Measurements from ENCODE around the gene EXOC6B. TPM values are rescaled to one million over a fixed set of nuclear protein-coding genes. Genes with fewer than 3 reads are reported as not detected.

The EXOC6B gene
- total RNA-seq, 1 experiment from 2014 or later = 33.7 TPM

- Mint-ChIP-seq H3K4me1 (peaks cover 15% of the 10 kb centered on the region), H3K4me3 (no peak overlapping the region), H3K27ac (no peak overlapping the region), H3K36me3 (no peaks in the 10 kb centered on the region), H3K27me3 (ENCODE audit: low read depth) (no peaks in the 10 kb centered on the region), H3K9me3 (no peaks in the 10 kb centered on the region; the same call in 1 of the 2 replicates)
- ChIA-PET POLR2A (no interaction called here), CTCF (no interaction called here)
- TF ChIP-seq, protein P1, sequence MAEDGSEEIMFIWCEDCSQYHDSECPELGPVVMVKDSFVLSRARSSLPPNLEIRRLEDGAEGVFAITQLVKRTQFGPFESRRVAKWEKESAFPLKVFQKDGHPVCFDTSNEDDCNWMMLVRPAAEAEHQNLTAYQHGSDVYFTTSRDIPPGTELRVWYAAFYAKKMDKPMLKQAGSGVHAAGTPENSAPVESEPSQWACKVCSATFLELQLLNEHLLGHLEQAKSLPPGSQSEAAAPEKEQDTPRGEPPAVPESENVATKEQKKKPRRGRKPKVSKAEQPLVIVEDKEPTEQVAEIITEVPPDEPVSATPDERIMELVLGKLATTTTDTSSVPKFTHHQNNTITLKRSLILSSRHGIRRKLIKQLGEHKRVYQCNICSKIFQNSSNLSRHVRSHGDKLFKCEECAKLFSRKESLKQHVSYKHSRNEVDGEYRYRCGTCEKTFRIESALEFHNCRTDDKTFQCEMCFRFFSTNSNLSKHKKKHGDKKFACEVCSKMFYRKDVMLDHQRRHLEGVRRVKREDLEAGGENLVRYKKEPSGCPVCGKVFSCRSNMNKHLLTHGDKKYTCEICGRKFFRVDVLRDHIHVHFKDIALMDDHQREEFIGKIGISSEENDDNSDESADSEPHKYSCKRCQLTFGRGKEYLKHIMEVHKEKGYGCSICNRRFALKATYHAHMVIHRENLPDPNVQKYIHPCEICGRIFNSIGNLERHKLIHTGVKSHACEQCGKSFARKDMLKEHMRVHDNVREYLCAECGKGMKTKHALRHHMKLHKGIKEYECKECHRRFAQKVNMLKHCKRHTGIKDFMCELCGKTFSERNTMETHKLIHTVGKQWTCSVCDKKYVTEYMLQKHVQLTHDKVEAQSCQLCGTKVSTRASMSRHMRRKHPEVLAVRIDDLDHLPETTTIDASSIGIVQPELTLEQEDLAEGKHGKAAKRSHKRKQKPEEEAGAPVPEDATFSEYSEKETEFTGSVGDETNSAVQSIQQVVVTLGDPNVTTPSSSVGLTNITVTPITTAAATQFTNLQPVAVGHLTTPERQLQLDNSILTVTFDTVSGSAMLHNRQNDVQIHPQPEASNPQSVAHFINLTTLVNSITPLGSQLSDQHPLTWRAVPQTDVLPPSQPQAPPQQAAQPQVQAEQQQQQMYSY (CRISPR knock-in tag; IDR thresholded peaks at IDR 0.05) = no peak
- TF ChIP-seq, protein P2, sequence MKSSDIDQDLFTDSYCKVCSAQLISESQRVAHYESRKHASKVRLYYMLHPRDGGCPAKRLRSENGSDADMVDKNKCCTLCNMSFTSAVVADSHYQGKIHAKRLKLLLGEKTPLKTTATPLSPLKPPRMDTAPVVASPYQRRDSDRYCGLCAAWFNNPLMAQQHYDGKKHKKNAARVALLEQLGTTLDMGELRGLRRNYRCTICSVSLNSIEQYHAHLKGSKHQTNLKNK (CRISPR knock-in tag; IDR thresholded peaks at IDR 0.05) = no peak
- TF ChIP-seq NFATC4 (CRISPR knock-in tag; IDR thresholded peaks at IDR 0.05) = no peak
- no peak for TF ChIP-seq JUN (CRISPR knock-in tag; IDR thresholded peaks at IDR 0.05)
- no peak for DNase-seq (ENCODE audit: low spot score)
- ATAC-seq = no peak
These were observed 554.6 kb downstream of the EXOC6B start for GRCh38 chr2:72271276-72271614.

GRCh38 chr2:72270556-72271275, 555.1 kb downstream of the EXOC6B start:
- Mint-ChIP-seq H3K4me1 (peaks cover 10% of the 10 kb centered on the region), H3K9me3 (no peaks in the 10 kb centered on the region; the same call in 1 of the 2 replicates), H3K4me3 (no peak overlapping the region), H3K27me3 (ENCODE audit: low read depth) (no peaks in the 10 kb centered on the region), H3K36me3 (no peaks in the 10 kb centered on the region), H3K27ac (no peak overlapping the region)
- CTCF ChIA-PET = no interaction called here
- no peak for TF ChIP-seq ZNF416 (CRISPR knock-in tag; IDR thresholded peaks at IDR 0.05)
- peak; percentile 100 for TF ChIP-seq HMGA2 (CRISPR knock-in tag; IDR thresholded peaks at IDR 0.05)
- POLR2A ChIA-PET = no interaction called here
- ATAC-seq = no peak
- DNase-seq (ENCODE audit: low spot score) = no peak

DNA sequence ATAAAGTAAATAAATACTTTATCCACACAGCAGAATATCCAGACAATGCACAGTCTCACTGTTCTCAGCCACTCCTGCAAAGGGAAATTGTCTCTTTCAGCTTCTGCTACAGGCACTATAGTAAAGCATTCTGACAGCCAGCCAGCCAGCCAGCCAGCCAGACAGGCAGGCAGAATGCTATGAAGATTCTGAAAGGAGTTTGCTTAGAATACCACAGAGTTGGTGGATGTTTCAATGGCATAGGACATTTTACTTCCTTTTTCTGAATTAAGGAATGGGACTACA, 562.1 kb downstream of the EXOC6B start:
- H3K4me3 Mint-ChIP-seq = no peak overlapping the region
- ATAC-seq (no peak), DNase-seq (ENCODE audit: low spot score) (no peak)
- ChIA-PET CTCF (interaction anchor here (0.6 kb wide), 1 partner anchor 112 kb away, joined by 3 read pairs; no protein-coding TSS in a partner anchor), POLR2A (no interaction called here)
- no peak overlapping the region for H3K27ac Mint-ChIP-seq
- H3K36me3 Mint-ChIP-seq = no peaks in the 10 kb centered on the region
- no peaks in the 10 kb centered on the region for H3K27me3 Mint-ChIP-seq (ENCODE audit: low read depth)
- no peaks in the 10 kb centered on the region for H3K4me1 Mint-ChIP-seq
- TF ChIP-seq ZNF423 (CRISPR knock-in tag; IDR thresholded peaks at IDR 0.05) (no peak), HMGXB4 (CRISPR knock-in tag; IDR thresholded peaks at IDR 0.05) (no peak), ZNF121 (CRISPR knock-in tag; IDR thresholded peaks at IDR 0.05) (no peak), RELA (CRISPR knock-in tag; IDR thresholded peaks at IDR 0.05; ENCODE audit: borderline replicate concordance) (no peak)
- TF ChIP-seq, protein P3, sequence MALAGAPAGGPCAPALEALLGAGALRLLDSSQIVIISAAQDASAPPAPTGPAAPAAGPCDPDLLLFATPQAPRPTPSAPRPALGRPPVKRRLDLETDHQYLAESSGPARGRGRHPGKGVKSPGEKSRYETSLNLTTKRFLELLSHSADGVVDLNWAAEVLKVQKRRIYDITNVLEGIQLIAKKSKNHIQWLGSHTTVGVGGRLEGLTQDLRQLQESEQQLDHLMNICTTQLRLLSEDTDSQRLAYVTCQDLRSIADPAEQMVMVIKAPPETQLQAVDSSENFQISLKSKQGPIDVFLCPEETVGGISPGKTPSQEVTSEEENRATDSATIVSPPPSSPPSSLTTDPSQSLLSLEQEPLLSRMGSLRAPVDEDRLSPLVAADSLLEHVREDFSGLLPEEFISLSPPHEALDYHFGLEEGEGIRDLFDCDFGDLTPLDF (CRISPR knock-in tag; IDR thresholded peaks at IDR 0.05) = no peak
- H3K9me3 Mint-ChIP-seq = peaks cover 6% of the 10 kb centered on the region

DNA sequence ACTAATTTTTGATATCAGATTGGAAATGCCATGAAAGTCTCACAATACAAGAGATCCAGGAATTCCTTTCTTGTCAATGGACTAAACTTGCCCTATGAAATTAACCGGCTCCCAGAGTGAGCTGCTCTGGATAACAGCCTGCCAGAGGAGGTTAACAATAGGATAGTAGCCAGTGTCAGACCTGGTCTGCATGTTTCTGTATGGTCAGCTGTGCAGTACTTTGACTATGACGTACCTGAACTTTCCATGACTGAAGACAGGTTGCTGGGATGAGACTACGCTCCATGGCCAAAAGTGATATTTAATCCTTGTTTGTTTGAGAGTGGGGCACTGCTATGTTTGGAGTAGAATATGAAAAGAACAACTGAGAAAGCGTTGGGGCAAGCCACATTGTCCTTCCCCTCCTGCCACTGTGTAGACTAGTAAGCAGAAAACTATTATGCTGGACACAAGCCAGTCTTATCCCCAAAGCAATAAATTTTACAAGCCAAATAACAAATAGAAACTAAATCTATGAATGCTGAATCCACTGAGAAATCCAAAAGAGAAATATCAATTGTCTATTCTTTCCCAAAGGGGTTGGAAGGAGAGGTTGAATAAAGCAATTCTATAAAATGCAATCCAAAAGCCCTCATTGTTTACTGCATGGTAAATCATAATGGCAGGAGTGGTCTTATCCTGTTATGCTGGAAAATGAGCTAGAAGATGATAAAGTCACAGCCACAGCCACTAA, 562.6 kb downstream of the EXOC6B start:
- Mint-ChIP-seq H3K4me1 (no peaks in the 10 kb centered on the region), H3K4me3 (no peak overlapping the region), H3K36me3 (no peaks in the 10 kb centered on the region), H3K27ac (no peak overlapping the region), H3K9me3 (peaks cover 6% of the 10 kb centered on the region), H3K27me3 (ENCODE audit: low read depth) (no peaks in the 10 kb centered on the region)
- DNase-seq (ENCODE audit: low spot score) = no peak
- no peak for ATAC-seq
- POLR2A ChIA-PET = no interaction called here
- CTCF ChIA-PET = no interaction called here
- TF ChIP-seq CREM (CRISPR knock-in tag; IDR thresholded peaks at IDR 0.05) (no peak), KAT7 (CRISPR knock-in tag; IDR thresholded peaks at IDR 0.05; ENCODE audit: borderline replicate concordance) (no peak), ESRRA (CRISPR knock-in tag; IDR thresholded peaks at IDR 0.05; ENCODE audit: borderline replicate concordance) (no peak), ZNF423 (CRISPR knock-in tag; IDR thresholded peaks at IDR 0.05) (no peak), ZNF263 (CRISPR knock-in tag; IDR thresholded peaks at IDR 0.05; ENCODE audit: low read depth) (no peak), ZNF416 (CRISPR knock-in tag; IDR thresholded peaks at IDR 0.05) (no peak), PRRX2 (CRISPR knock-in tag; IDR thresholded peaks at IDR 0.05) (no peak), TCF7 (CRISPR knock-in tag; IDR thresholded peaks at IDR 0.05; ENCODE audit: low read depth) (no peak)
- TF ChIP-seq, protein P4, sequence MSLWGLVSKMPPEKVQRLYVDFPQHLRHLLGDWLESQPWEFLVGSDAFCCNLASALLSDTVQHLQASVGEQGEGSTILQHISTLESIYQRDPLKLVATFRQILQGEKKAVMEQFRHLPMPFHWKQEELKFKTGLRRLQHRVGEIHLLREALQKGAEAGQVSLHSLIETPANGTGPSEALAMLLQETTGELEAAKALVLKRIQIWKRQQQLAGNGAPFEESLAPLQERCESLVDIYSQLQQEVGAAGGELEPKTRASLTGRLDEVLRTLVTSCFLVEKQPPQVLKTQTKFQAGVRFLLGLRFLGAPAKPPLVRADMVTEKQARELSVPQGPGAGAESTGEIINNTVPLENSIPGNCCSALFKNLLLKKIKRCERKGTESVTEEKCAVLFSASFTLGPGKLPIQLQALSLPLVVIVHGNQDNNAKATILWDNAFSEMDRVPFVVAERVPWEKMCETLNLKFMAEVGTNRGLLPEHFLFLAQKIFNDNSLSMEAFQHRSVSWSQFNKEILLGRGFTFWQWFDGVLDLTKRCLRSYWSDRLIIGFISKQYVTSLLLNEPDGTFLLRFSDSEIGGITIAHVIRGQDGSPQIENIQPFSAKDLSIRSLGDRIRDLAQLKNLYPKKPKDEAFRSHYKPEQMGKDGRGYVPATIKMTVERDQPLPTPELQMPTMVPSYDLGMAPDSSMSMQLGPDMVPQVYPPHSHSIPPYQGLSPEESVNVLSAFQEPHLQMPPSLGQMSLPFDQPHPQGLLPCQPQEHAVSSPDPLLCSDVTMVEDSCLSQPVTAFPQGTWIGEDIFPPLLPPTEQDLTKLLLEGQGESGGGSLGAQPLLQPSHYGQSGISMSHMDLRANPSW (CRISPR knock-in tag; conservative IDR thresholded peaks at IDR 0.05; ENCODE audit: low read depth) = no peak
- TF ChIP-seq, protein P5, sequence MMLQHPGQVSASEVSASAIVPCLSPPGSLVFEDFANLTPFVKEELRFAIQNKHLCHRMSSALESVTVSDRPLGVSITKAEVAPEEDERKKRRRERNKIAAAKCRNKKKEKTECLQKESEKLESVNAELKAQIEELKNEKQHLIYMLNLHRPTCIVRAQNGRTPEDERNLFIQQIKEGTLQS (CRISPR knock-in tag; conservative IDR thresholded peaks at IDR 0.05) = no peak
